ENCODE data around the gene EPHB1.
"Not testable (repeated sequence)": the region's sequence is repeated elsewhere in the genome, so short reads cannot be mapped to it uniquely, and the experiment has no call there.

The EPHB1 gene

DNA sequence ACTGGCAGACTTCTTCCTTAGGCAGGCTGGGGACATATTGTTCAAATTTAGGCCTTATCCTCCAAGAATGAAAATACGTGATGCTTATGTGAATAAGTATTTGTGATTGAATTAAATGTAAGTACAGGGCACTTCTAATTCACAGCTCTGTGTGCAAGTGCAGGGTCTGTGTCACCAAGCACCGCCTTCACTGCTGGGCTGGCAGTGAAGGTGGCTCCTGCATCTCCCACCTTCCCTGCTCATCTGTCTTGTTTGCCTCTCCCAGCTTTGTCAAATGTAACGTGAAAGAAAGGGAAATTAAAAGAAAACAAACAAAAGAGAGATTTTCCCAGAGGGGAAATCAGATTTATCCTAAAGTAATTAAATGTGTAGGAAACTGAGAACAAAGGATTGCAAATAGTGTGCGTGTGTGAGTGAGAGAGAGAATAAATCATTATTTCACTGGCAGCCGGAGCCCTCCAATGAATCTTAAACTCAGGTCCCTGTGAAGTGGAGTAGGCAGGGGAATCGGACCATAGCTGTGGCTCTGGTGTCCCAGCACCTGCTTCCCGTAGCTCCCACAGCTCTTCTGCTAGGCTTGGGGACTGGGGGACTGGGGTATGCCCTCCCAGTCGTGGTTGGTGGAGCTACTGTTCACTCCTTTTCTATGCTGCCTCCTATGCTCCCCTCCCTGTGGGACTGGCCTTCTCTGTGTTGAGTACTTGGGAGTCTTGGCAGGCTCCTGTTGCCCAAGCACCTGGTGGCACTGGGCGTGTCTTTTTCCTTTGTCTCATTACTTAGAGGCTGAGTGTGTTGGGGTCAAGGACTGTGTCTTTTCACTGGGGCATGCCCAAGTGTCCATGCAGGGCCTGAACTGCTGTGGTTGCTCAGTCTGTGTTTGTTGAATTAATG is 222.2 kb downstream of the EPHB1 start:
- no peak overlapping the region for H3K4me3 ChIP-seq
- H3K27ac ChIP-seq: no peak overlapping the region

DNA sequence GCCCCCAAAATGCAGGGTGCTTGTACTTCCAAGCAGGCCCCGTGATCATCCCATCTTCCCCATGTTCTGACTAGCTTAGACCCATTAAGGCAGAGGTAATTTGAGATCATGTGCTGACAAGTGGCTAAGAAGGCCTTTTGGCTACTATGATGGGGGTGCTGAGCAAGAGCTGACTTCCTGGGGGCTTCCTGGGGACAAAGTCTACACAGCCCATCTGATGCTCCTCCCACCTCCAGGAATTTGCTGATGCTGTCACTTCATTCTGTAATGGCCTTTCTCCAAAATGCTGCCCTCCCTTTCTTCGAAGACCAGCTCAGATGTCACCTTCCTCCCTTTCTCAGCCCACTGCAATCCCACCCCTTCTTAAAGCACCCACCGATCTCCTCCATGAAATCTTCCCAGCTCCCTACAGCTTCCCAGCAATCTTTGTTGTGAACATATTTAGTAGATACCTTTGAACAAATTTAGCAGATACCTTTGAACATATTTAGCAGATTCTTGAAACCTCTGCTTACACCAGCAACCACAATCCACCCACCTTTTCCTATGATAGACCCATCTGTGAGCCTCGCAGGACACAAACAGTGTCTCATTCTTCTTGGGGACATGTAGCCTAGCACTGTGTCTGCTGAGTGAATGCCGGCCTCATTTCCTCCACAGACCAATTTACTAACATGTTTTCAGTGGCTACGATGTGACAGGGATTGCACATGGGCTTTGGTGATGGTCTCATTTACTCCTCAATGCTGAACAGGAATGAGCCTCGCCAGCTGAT is 223.3 kb downstream of the EPHB1 start:
- no peak overlapping the region for H3K4me3 ChIP-seq
- H3K27ac ChIP-seq: no peak overlapping the region

GRCh38 chr3:135020181-135020580 is 225.1 kb downstream of the EPHB1 start:
- Histone ChIP-seq H3K4me3 (no peak overlapping the region), H3K27ac (no peak overlapping the region)

DNA sequence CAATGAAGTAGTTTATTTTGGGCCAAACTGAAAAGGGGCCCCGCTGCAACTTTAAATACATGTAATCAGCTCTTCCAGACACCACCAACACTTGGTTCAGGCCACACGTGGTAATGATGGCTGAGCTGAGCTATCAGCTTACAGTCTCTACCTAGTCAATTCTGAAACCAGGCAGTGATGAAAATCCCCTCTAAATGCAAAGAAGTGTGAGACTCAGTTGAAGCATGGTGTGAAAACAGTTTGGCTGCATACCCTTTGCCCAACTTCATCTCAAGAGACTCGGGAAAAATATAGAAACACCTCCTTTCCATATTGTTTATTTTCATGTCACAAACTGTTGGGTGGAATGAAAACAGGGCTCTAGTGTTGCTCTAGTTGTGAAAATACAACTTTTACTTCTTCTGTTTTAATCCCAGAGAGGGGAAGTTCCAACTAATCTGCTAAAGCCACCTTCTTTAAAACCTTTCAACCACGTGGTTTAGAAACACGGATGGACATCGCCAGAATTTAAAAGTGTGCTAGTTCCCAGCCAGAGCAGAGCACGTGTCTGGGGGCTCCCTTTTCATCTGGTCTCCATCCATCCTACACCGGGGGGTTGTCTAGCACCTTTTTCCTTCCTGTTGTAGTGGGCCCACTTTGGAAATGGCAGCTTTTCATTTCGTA is 229.1 kb downstream of the EPHB1 start:
- Histone ChIP-seq H3K4me3 (no peak overlapping the region), H3K27ac (no peak overlapping the region)

GRCh38 chr3:135030768-135031615 is 235.9 kb downstream of the EPHB1 start:
- peak overlapping the region in 1 of 7 experiments; percentile 10 for H3K4me3 ChIP-seq
- not testable (repeated sequence) for H3K27ac ChIP-seq

GRCh38 chr3:135033737-135034136 is 238.7 kb downstream of the EPHB1 start:
- Histone ChIP-seq H3K27ac (no peak overlapping the region), H3K4me3 (no peak overlapping the region)

GRCh38 chr3:135034291-135034768 is 239.3 kb downstream of the EPHB1 start:
- Histone ChIP-seq H3K4me3 (no peak overlapping the region), H3K27ac (no peak overlapping the region)

DNA sequence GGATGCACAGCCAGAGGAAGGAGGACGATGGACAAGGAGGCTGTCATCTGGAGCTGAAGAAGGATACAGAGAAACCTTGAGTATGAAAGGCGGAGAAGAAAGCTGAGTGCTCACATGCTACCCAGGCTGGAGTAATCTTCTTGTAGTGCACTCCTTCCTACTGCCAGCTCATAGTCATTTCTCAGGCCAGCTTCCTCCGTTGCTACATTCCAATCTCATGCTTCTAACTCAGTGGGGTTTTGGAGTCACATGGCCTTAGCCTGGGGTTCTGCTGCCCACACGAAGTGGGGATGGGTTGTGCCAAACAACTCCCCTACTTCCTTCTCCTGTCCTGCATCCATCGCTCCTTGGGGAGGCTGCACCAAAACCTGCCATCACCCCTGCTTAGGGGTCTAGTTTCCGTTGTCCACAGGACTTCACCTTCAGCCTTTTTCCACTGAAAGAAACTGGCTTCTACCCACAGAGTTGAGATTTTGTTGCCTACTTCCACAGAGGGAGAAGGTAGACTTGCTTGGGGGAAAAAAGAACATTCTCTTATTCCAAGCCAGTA is 239.9 kb downstream of the EPHB1 start:
- H3K27ac ChIP-seq: no peak overlapping the region
- no peak overlapping the region for H3K4me3 ChIP-seq

DNA sequence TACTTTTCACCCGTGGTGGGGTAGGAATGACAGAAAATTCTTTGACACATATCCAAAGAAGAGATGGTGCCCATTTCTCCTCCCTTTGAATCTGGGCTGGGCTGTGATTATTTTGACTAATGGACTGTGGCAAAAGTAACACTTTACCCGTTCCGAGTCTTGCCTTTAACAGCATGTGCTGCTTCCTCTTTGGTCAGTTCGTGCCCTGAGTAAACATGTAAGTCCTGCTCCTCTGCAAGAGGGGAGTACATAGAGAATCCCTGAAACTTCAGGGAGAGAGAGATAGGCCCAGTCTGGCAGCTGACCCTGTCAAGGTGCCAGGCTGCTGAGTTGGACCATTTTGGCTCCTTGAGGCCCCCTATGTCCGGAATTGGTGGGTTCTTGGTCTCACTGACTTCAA is 243.1 kb downstream of the EPHB1 start:
- H3K4me3 ChIP-seq: no peak overlapping the region
- no peak overlapping the region for H3K27ac ChIP-seq

DNA sequence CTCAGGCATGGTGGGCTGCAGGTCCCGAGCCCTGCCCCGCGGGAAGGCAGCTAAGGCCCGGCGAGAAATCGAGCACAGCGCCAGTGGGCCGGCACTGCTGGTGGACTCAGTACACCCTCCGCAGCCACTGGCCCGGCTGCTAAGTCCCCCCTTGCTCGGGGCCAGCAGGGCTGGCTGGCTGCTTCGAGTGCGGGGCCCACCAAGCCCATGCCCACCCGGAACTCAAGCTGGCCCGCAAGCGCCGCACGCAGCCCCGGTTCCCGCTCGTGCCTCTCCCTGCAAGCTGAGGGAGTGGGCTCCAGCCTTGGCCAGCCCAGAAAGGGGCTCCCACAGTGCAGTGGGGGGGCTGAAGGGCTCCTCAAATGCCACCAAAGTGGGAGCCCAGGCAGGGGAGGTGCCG is 244.5 kb downstream of the EPHB1 start:
- H3K4me3 ChIP-seq, H3K27ac ChIP-seq: not testable (repeated sequence)

DNA sequence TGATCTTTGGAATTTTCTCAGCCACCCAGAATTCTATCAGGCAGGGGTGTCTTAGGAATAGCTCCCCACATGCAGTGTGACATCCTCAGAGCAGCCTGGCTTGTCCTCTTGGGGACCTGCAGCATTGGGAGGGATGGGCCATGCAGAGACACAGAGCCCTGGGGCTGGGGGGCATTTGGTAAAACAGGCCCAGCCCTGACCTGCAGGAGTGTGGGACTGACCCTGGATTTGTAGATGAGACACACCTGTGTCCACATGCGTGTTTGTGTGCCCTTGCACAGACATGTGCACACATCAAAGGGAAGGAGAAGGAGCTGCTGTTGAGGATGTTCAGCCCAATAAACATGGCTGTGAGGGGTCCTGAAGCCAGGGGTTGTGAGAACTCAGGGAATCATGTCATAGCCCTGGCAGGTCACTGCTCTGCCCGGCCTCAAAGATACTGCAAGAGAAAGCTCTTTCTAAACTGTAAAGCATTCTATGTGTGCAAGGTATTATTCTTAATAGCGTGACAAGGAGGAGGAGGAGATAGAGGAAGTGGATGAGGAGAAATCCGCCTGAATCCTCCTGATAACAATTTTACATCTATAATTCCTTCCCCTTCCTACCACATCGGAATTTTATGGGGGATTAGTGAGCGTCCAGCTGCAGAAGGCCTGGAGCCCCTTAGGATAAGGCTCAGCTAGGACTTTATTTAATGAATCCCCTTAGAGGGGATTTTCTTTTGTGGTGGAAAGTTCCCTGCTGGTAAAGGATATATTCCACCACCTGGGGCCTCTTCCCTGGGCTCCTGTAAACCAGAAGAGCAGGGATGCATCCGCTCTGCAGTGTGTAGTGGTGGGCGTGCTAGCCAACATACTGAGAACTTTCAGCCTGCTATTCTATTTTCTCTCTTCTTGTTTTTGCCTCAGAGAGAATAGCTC is 245.5 kb downstream of the EPHB1 start:
- Histone ChIP-seq H3K4me3 (no peak overlapping the region), H3K27ac (no peak overlapping the region)

GRCh38 chr3:135041601-135042000 is 246.5 kb downstream of the EPHB1 start:
- Histone ChIP-seq H3K4me3 (no peak overlapping the region), H3K27ac (no peak overlapping the region)

- Histone ChIP-seq H3K4me3 (no peak overlapping the region), H3K27ac (no peak overlapping the region)
These were observed 252.0 kb downstream of the EPHB1 start for GRCh38 chr3:135047061-135047460.

- H3K27ac ChIP-seq: no peak overlapping the region
- H3K4me3 ChIP-seq: no peak overlapping the region
These were observed 255.5 kb downstream of the EPHB1 start for GRCh38 chr3:135050536-135050935.

- Histone ChIP-seq H3K4me3 (no peak overlapping the region), H3K27ac (no peak overlapping the region)
These were observed 256.4 kb downstream of the EPHB1 start for GRCh38 chr3:135051409-135051973.

- Histone ChIP-seq H3K27ac (no peak overlapping the region), H3K4me3 (no peak overlapping the region)
These were observed 260.4 kb downstream of the EPHB1 start for GRCh38 chr3:135055449-135055848.

GRCh38 chr3:135056084-135056730 is 261.1 kb downstream of the EPHB1 start:
- Histone ChIP-seq H3K4me3 (no peak overlapping the region), H3K27ac (no peak overlapping the region)
